Stimulated activated CD8-positive, alpha-beta memory T cell treated with anti-CD3 and anti-CD28 coated beads, Interleukin-4, amount 100 ng/mL, for 1 hour (primary cell): ENCODE results near the gene SLC34A3.
"Not testable (repeated sequence)": the region's sequence is repeated elsewhere in the genome, so short reads cannot be mapped to it uniquely, and the experiment has no call there.

Source experiments
- DNase-seq, 2 donors: peaks; one replicate each; pipeline ENCODE4 v3.0.0-alpha.2; 2020; ENCODE audit warnings: low read depth in 2 of 2, low spot score in 1 of 2

SLC34A3 gene

GRCh38 chr9:137228968-137229896, 1.5 kb upstream of the SLC34A3 start:
- no peak for DNase-seq

DNA sequence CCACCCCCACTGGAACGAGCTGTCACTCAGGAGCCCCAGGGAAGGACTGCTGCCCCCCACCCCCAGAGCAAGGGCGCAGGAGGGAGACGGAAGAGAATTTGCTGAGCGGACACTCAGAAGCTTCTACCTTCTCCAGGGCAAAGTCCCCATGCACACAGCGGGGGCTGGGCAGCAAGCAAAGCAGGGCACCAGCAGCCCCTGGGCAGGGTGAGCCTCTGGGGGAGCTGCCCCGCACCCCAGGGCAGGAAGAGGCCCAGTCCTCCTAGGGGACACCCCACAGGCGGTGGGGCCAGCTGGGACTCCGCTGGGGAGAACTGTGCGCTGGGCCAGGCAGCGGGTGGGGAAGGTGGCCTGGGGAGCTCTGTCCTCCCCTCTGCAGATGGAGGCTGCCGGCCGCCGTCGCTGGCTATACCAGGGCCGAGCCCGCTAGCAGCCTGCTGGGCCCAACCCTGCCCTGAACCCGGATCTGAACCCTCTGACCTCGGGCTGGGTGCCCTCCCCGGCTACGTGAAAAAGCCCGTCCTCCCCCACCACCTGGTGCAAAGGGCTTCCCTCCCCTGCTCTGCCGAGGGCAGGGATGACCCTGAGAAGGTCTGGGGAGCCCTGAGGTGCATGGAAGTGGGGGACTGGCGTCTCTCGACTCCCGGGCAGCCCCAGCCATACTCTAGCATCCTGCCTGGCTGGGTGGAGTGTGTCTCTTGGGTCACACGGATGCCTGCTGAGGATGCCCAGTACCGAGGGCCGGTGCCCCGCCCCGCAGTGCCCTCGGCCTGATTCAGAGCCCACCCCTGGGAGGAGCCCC, 597 bp upstream of the SLC34A3 start:
- DNase-seq: no peak

DNA sequence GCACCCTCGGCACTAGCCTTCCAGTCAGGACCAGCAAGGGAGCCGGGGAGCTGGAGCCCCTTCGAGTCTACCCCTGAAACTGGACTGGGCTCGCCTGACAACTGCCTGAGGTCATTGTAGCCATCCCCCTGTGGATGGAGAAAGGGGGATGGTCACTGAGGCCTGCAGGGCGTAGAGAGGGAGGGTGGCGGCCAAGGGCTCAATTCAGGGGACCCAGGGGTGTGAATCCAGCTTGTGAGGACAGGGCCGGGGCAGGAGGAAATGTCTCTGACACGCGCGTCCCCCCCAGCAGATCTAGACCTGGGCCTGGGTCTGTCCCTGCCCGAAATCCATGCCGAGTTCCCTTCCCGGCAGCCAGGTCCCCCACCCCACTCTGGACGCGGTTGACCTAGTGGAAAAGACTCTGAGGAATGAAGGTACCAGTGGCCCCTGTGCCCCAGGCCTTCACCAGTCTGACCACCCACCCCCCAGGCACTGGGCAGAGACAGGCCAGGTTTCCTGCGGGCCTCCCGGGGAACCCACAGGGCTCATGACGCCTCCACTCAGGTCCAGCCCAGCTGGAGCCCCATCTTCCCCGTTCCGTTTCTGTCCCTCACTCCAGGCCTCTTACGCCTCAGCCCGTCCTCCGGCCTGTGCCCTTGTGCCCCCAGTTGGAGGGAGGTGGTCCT, 805 bp downstream of the SLC34A3 start:
- no peak for DNase-seq

GRCh38 chr9:137232101-137232500, 1.4 kb downstream of the SLC34A3 start:
- DNase-seq: no peak

GRCh38 chr9:137232510-137232909, 1.8 kb downstream of the SLC34A3 start:
- DNase-seq: no peak

GRCh38 chr9:137233143-137233980, 2.7 kb downstream of the SLC34A3 start:
- no peak for DNase-seq

DNA sequence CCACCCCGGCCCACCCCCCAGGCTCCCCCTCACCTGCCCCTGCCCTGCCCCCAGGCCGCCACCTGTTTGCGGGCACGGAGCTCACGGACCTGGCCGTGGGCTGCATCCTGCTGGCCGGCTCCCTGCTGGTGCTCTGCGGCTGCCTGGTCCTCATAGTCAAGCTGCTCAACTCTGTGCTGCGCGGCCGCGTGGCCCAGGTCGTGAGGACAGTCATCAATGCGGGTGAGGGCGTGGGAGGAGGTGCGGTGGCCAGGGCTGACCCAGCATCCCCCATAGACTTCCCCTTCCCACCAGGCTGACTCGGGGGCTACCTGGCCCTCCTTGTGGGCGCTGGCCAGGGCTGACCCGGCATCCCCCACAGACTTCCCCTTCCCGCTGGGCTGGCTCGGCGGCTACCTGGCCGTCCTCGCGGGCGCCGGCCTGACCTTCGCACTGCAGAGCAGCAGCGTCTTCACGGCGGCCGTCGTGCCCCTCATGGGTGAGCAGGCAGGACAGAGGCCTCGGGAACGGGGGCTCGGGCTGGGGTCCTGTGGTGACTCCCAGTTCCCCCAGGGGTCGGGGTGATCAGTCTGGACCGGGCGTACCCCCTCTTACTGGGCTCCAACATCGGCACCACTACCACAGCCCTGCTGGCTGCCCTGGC, 3.5 kb downstream of the SLC34A3 start:
- no peak for DNase-seq

DNA sequence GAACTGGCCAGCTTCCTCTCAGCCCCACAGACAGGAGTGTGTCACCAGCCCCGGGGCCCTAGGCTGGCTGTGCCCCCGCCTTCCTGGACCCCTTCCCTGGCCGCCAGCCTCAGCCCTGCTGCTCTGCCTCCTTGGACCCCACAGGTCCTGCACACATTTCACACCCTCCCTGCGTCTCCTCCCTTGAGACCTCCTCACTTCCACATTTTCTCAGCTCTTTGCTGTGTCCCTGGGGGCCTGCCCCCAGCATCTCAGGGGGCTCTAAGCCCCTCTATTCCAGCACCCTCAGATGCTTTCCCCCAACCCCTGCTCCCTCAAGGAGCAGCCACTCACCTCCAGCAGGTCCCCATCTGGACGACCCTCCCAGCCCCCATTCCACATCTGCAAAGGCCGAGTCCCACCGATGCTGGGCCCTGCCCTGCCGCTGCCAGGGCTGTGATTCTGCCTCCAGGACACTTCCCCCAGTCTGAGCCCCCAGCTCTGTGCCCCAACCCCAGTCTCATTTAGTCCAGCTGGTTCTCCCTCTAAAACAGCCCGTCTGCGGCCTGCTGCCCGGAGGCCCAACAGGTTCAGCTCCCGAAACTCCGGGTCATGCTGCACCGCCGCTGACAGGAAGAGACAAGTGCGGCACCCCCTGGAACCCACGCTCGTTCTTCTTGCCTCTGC, 4.2 kb downstream of the SLC34A3 start:
- no peak for DNase-seq

- DNase-seq: no peak
Measured at GRCh38 chr9:137235424-137236237, 4.9 kb downstream of the SLC34A3 start.

DNA sequence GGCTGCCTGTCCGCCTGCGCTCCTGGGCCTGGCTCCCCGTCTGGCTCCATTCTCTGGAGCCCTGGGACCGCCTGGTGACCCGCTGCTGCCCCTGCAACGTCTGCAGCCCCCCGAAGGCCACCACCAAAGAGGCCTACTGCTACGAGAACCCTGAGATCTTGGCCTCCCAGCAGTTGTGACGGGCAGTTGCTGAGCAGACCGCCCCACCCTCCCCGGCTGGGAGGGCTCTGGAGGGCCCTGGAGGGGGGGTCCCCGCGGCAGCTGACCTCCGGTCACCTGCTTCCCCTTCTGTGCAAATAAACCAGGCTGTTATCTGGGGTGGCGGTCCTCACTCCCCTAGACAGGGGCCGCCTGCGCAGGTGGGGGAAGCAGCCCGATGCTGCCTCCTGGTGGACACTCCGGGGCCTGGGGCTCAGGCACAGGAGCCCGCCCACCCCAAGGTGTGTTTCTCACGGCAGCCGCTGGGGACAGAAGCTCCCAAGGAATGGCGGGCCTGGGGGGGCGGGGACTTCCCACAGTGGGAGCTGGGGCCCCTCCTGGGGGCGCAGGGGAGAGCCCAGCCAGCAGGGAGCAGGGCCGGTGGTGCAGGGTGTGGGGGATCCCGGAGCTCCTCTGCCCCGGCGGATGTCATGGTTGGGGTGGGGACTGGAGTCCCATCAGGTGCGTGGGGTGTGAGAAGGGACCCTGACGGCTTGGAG, 5.7 kb downstream of the SLC34A3 start:
- DNase-seq: peak; percentile 70 to 85

- no peak for DNase-seq
Measured at GRCh38 chr9:137236936-137237421, 6.3 kb downstream of the SLC34A3 start.

- DNase-seq: no peak
Measured at GRCh38 chr9:137237759-137238726, 7.3 kb downstream of the SLC34A3 start.

GRCh38 chr9:137239541-137240200, 9.0 kb downstream of the SLC34A3 start:
- DNase-seq: not testable (repeated sequence)

GRCh38 chr9:137240318-137240840, 9.7 kb downstream of the SLC34A3 start:
- DNase-seq: peak in 1 of 2 donors; percentile 33

GRCh38 chr9:137240841-137241489, 10.3 kb downstream of the SLC34A3 start, which contains the start of gene TUBB4B:
TSS of gene TUBB4B (plus strand) at chr9:137241287. CDS start at chr9:137241361, 74 bp downstream.
- peak; percentile 94 to 95 for DNase-seq
